ENCODE measurements around the gene GLO1. TPM values are rescaled to one million over a fixed set of nuclear protein-coding genes. Genes with fewer than 3 reads are reported as not detected.

The GLO1 gene
- total RNA-seq, 4 donors from 2014 or later = 70.7 to 124 (median 89.6) TPM

GRCh38 chr6:38736951-38737350 is 34.0 kb upstream of the GLO1 start:
- no peak overlapping the region for H3K4me3 ChIP-seq (ENCODE audit: low read depth, poor library complexity, severe bottlenecking)
- no peak for DNase-seq (ENCODE audit: low spot score in 2 of 2)
- intact Hi-C loops (cut with DNase I; ENCODE audit: low total_unique reads) = no loop called here
- WGBS, 2 donors = 73 to 79% methylated on average over 3 of the region's 3 CpGs
- TF ChIP-seq POLR2A (IDR thresholded peaks at IDR 0.05) = no peak
- TF ChIP-seq, protein P1, sequence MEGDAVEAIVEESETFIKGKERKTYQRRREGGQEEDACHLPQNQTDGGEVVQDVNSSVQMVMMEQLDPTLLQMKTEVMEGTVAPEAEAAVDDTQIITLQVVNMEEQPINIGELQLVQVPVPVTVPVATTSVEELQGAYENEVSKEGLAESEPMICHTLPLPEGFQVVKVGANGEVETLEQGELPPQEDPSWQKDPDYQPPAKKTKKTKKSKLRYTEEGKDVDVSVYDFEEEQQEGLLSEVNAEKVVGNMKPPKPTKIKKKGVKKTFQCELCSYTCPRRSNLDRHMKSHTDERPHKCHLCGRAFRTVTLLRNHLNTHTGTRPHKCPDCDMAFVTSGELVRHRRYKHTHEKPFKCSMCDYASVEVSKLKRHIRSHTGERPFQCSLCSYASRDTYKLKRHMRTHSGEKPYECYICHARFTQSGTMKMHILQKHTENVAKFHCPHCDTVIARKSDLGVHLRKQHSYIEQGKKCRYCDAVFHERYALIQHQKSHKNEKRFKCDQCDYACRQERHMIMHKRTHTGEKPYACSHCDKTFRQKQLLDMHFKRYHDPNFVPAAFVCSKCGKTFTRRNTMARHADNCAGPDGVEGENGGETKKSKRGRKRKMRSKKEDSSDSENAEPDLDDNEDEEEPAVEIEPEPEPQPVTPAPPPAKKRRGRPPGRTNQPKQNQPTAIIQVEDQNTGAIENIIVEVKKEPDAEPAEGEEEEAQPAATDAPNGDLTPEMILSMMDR (IDR thresholded peaks at IDR 0.05) = no peak

DNA sequence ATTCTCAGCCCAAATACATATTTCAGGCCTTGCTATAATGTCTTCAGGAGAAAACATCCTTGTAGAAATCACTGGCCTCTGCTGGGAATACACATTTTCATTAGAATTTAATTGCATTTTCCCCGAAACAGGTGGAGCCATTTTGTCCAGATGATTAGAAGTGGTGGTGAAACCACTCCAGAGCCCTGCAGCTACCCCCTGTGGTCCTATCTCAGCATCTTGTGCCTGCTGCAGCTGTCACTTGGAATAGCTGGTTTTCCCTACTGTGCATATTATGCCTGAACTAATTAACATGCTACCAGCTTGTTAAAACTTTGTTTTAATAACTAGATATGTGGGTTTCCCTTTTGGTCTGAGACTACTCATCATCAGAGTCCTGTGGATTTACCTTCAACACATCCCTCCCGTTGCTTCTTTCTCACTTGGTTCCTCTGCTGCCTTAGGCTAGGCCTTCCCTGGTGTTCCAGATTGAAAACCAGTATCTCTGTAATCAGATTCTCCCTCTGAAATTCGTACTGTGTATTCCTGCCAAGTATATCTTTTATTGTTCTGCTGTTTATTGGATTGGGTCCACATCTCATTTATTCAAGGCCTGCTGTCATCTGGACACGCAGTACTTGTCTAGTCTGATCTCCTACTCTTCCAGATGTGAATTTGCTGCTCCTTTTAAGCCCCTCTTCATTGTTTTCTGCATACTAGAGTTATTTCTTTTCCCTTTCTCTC is 27.4 kb upstream of the GLO1 start:
- no peak for TF ChIP-seq POLR2A (IDR thresholded peaks at IDR 0.05)
- TF ChIP-seq, protein P1 (IDR thresholded peaks at IDR 0.05) = no peak
- intact Hi-C loops (cut with DNase I; ENCODE audit: low total_unique reads) = no loop called here
- WGBS, 2 donors = 42 to 43% methylated on average over 4 of the region's 4 CpGs
- DNase-seq (ENCODE audit: low spot score in 2 of 2) = no peak
- no peak overlapping the region for H3K4me3 ChIP-seq (ENCODE audit: low read depth, poor library complexity, severe bottlenecking)

DNA sequence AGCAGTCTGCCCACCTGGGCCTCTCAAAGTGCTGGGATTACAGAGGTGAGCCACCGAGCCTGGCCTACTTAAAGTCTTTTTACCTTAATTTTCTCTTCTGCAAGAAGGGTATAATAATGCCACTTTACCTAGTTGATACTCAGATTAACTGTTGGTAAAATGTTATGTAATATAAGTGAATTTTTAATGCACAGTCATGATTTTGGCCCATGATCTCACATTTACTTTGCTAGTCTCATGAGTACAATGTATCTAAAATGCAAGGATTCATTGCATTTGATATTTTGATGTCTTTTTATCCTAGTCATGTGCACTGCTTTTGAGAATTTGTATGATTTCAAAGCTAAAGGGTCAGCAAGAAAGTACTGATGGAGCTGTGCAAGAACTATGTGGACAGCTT is 25.3 kb upstream of the GLO1 start:
- intact Hi-C loops (cut with DNase I; ENCODE audit: low total_unique reads) = loop anchor here (10.0 kb wide), 1 partner anchor 567 kb away; no protein-coding TSS in a partner anchor
- TF ChIP-seq, protein P1 (IDR thresholded peaks at IDR 0.05) = no peak
- no peak for TF ChIP-seq POLR2A (IDR thresholded peaks at IDR 0.05)
- no peak overlapping the region for H3K4me3 ChIP-seq (ENCODE audit: low read depth, poor library complexity, severe bottlenecking)
- no peak for DNase-seq (ENCODE audit: low spot score in 2 of 2)
- 87 to 93% methylated on average over 1 of the region's 1 CpG for WGBS, 2 donors

DNA sequence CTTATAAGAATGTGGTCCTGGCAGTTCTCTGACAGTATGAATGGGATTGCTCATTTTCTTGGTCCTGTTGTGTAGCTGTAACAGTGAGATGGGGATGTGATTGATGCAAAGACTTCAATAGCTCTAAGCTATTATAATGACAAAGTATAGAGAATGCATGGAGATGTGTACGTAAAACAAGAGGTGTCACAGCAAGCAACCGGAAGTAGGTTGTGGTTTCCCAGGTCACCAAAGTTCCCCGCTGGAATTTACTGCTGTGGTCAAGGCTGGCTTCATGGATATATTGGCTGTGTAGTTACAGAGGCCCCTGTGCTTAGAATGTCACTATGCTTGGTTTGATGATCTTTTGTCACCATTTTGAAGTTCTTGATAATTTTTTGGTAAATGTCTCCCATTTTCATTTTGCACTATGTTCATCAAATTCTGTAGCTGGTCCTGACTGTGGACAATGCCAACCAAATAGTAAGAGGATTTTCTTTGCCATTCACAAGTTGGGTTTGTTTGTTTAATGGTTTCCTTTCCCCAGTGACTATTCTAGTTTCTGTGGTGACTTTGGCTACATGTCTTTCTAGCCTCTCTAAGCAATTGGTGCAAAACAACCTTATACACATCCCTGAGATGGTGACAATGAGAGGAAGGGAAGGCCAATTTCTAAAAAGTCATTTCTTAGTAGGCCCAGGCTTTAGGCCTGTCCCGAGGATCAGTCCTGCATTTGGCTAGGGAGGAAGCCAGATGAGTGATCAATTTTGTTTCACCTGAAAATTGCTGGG is 22.7 kb upstream of the GLO1 start:
- 81 to 84% methylated on average over 4 of the region's 4 CpGs for WGBS, 2 donors
- no peak for TF ChIP-seq POLR2A (IDR thresholded peaks at IDR 0.05)
- TF ChIP-seq, protein P1 (IDR thresholded peaks at IDR 0.05) = no peak
- intact Hi-C loops (cut with DNase I; ENCODE audit: low total_unique reads) = loop anchor here (10.0 kb wide), 1 partner anchor 569 kb away; no protein-coding TSS in a partner anchor
- no peak for DNase-seq (ENCODE audit: low spot score in 2 of 2)
- H3K4me3 ChIP-seq (ENCODE audit: low read depth, poor library complexity, severe bottlenecking) = no peak overlapping the region

GRCh38 chr6:38724343-38724742 is 21.4 kb upstream of the GLO1 start:
- 62 to 64% methylated on average over 5 of the region's 5 CpGs for WGBS, 2 donors
- TF ChIP-seq, protein P1 (IDR thresholded peaks at IDR 0.05) = no peak
- no peak for TF ChIP-seq POLR2A (IDR thresholded peaks at IDR 0.05)
- intact Hi-C loops (cut with DNase I; ENCODE audit: low total_unique reads) = loop anchor here (10.0 kb wide), 1 partner anchor 570 kb away; no protein-coding TSS in a partner anchor

More at GRCh38 chr6:38724343-38724742, 21.4 kb upstream of the GLO1 start:
- H3K4me3 ChIP-seq (ENCODE audit: low read depth, poor library complexity, severe bottlenecking) = no peak overlapping the region
- DNase-seq (ENCODE audit: low spot score in 2 of 2) = no peak

Measured in lower leg skin (tissue), 4 donors.